HepG2 (cell line): ENCODE results near the gene SYDE1. TPM values are rescaled to one million over a fixed set of nuclear protein-coding genes. Genes with fewer than 3 reads are reported as not detected.
A peak's percentile ranks its signal among the peaks of the same experiment; 100 is the strongest.

ENCODE experiments used
- ATAC-seq: fragments of 200-7000 bp; cut with Tn5 transposase; 3 replicates; pipeline ENCODE4 v1.9.1; 2020; ENCODE audit warnings: mild to moderate bottlenecking, moderate library complexity
- BruUV-seq: library from RNA; stranded (reverse); fragments of 400-500 nt; replicated peaks from 2 replicates; lab custom pipeline; 2021; lab: Mats Ljungman, UMichigan
- CTCF ChIA-PET: fragments of 300-600 bp; formaldehyde crosslinking; extraction: SDS; loops from one replicate; lab custom pipeline; 2021; ENCODE audit warnings: low total read pairs, inconsistent platforms, low intra/inter-chr PET ratio; lab: Yijun Ruan, JAX
- POLR2A ChIA-PET: fragments of 350-600 bp; sonication (Branson Sonifier 250); formaldehyde crosslinking; loops from one replicate; lab custom pipeline; 2020; ENCODE audit warnings: antibody characterized with exemption, inconsistent platforms; lab: Yijun Ruan, JAX
- DNase-seq: peaks from one replicate; pipeline ENCODE4 v3.0.0-alpha.2; 2015; ENCODE audit warnings: low spot score
- FAIRE-seq: peaks from 3 replicates; lab custom pipeline; 2011; peaks lifted over from hg19 to GRCh38; lab: Jason Lieb, UNC
- H2AFZ ChIP-seq: one replicate; pipeline ENCODE4 v1.6.1; 2011; ENCODE audit warnings: low read length, inconsistent platforms
- H3K27ac ChIP-seq: fragments of 300-600 bp; 3 replicates; pipeline ENCODE4 v1.8.0; 2011; ENCODE audit warnings: mixed run types, mild to moderate bottlenecking, mixed read lengths, low read length, inconsistent platforms; ENCODE audit not compliant: insufficient read depth; ENCODE audit errors: extremely low read length
- H3K27me3 ChIP-seq, 2 experiments: fragments of 200-600 bp in 1 of 2; 2 replicates in 1 of 2; 3 replicates in 1 of 2; pipeline versions ENCODE4 v1.6.0 to v1.8.0; 2011; ENCODE audit warnings: low read length in 2 of 2, mild to moderate bottlenecking in 2 of 2, moderate library complexity in 2 of 2, inconsistent platforms in 1 of 2; ENCODE audit not compliant: insufficient read depth in 2 of 2, control insufficient read depth in 1 of 2
- H3K36me3 ChIP-seq, 2 experiments: fragments of 200-600 bp in 1 of 2; replicated peaks in 1 of 2; 2 replicates in 1 of 2; 3 replicates in 1 of 2; pipeline versions ENCODE4 v1.5.1 to v1.8.0; 2011; ENCODE audit warnings: low read length in 2 of 2, inconsistent platforms in 1 of 2; ENCODE audit not compliant: insufficient read depth in 2 of 2, control insufficient read depth in 1 of 2
- H3K4me1 ChIP-seq: 2 replicates; pipeline ENCODE4 v1.5.1; 2012; ENCODE audit warnings: low read length, inconsistent platforms; ENCODE audit not compliant: insufficient read depth
- H3K4me2 ChIP-seq: 2 replicates; pipeline ENCODE4 v1.6.0; 2011; ENCODE audit warnings: low read depth, low read length, inconsistent platforms
- H3K4me3 ChIP-seq, 3 experiments: fragments of 200-600 bp in 1 of 3; sonication (generic), shearing (Covaris generic) in 1 of 3; replicated peaks in 1 of 3; 2 replicates each; pipeline ENCODE4 v1.5.1; 2011 to 2016; ENCODE audit warnings: low read length in 3 of 3, inconsistent platforms in 2 of 3, low read depth in 2 of 3, mild to moderate bottlenecking in 2 of 3, control low read depth in 1 of 3, mixed read lengths in 1 of 3; ENCODE audit not compliant: insufficient read depth in 1 of 3
- H3K79me2 ChIP-seq: one replicate; pipeline ENCODE4 v1.6.1; 2011; ENCODE audit warnings: low read length, inconsistent platforms; ENCODE audit not compliant: insufficient read depth
- H3K9ac ChIP-seq: 2 replicates; pipeline ENCODE4 v1.6.0; 2011; ENCODE audit warnings: mild to moderate bottlenecking, low read depth, low read length, inconsistent platforms; ENCODE audit not compliant: insufficient read depth
- H3K9me3 ChIP-seq: 2 replicates; pipeline ENCODE4 v1.5.1; 2012; ENCODE audit warnings: mild to moderate bottlenecking, low read length
- H4K20me1 ChIP-seq: 2 replicates; pipeline ENCODE4 v1.6.0; 2011; ENCODE audit warnings: inconsistent platforms, mild to moderate bottlenecking, low read length, moderate library complexity; ENCODE audit not compliant: insufficient read depth
- CEBPB ChIP-seq: IDR thresholded peaks from 2 replicates; pipeline ENCODE4 v1.6.1; 2011; ENCODE audit warnings: low read depth, low read length, improper control_type of control experiment, borderline replicate concordance
- CEBPG ChIP-seq: IDR thresholded peaks from 2 replicates; pipeline ENCODE4 v1.6.1; 2016
- CSRNP1 ChIP-seq: sonication (generic); formaldehyde crosslinking; IDR thresholded peaks from 2 replicates; pipeline ENCODE4 v1.8.1; 2023; ENCODE audit warnings: mild to moderate bottlenecking, missing genetic modification reagents
- HBP1 ChIP-seq: IDR thresholded peaks from 2 replicates; pipeline ENCODE4 v1.6.1; 2016; ENCODE audit warnings: low read depth, control low read depth
- HMG20A ChIP-seq: IDR thresholded peaks from 2 replicates; pipeline ENCODE4 v1.6.1; 2016; ENCODE audit warnings: borderline replicate concordance
- HOXA7 ChIP-seq: sonication (generic); formaldehyde crosslinking; IDR thresholded peaks from 2 replicates; pipeline ENCODE4 v1.8.1; 2022; ENCODE audit warnings: mild to moderate bottlenecking, missing genetic modification reagents, moderate library complexity
- MNT ChIP-seq: fragments of 450-650 bp; IDR thresholded peaks from 2 replicates; pipeline ENCODE4 v1.6.1; 2016
- MXI1 ChIP-seq: IDR thresholded peaks from 3 replicates; pipeline ENCODE4 v1.6.1; 2012; ENCODE audit warnings: low read depth, low read length, inconsistent platforms, borderline replicate concordance
- NFIC ChIP-seq: IDR thresholded peaks from 2 replicates; pipeline ENCODE4 v1.6.1; 2012; ENCODE audit warnings: mild to moderate bottlenecking, low read length, inconsistent platforms
- ONECUT2 ChIP-seq: sonication (generic); formaldehyde crosslinking; IDR thresholded peaks from 2 replicates; pipeline ENCODE4 v1.4.0; 2020; ENCODE audit warnings: missing genetic modification reagents
- RXRA ChIP-seq: sonication (generic); formaldehyde crosslinking; IDR thresholded peaks from 2 replicates; pipeline ENCODE4 v1.5.1; 2020; ENCODE audit warnings: missing genetic modification reagents
- SETDB1 ChIP-seq: sonication (generic); formaldehyde crosslinking; IDR thresholded peaks from 2 replicates; pipeline ENCODE4 v1.5.1; 2020; ENCODE audit warnings: missing genetic modification reagents, mild to moderate bottlenecking, borderline replicate concordance
- ZMAT5 ChIP-seq: sonication (generic); formaldehyde crosslinking; IDR thresholded peaks from 2 replicates; pipeline ENCODE4 v1.5.0; 2020; ENCODE audit warnings: mild to moderate bottlenecking, low read depth, missing genetic modification reagents, borderline replicate concordance
- ZNF207 ChIP-seq: fragments of 450-650 bp; IDR thresholded peaks from 2 replicates; pipeline ENCODE4 v1.6.1; 2016; ENCODE audit warnings: antibody characterized with exemption, borderline replicate concordance
- ZNF362 ChIP-seq: sonication (generic); formaldehyde crosslinking; IDR thresholded peaks from 2 replicates; pipeline ENCODE4 v1.4.0; 2020; ENCODE audit warnings: missing genetic modification reagents, mild to moderate bottlenecking, borderline replicate concordance
- ZNF576 ChIP-seq: sonication (generic); formaldehyde crosslinking; IDR thresholded peaks from 2 replicates; pipeline ENCODE4 v1.4.0; 2020; ENCODE audit warnings: mild to moderate bottlenecking, missing genetic modification reagents
- ZNF773 ChIP-seq: sonication (generic); formaldehyde crosslinking; IDR thresholded peaks from 2 replicates; pipeline ENCODE4 v1.4.0; 2020; ENCODE audit warnings: missing genetic modification reagents, borderline replicate concordance
- ZNF781 ChIP-seq: sonication (generic); formaldehyde crosslinking; IDR thresholded peaks from 2 replicates; pipeline ENCODE4 v1.5.1; 2020; ENCODE audit warnings: borderline replicate concordance, mild to moderate bottlenecking, missing genetic modification reagents; ENCODE audit errors: not compliant biosample characterization
- ZSCAN20 ChIP-seq: sonication (generic); formaldehyde crosslinking; IDR thresholded peaks from 2 replicates; pipeline ENCODE4 v1.4.0; 2020; ENCODE audit warnings: missing genetic modification reagents, mild to moderate bottlenecking, borderline replicate concordance
- ZSCAN30 ChIP-seq: sonication (generic); formaldehyde crosslinking; IDR thresholded peaks from 2 replicates; pipeline ENCODE4 v1.5.0; 2020; ENCODE audit warnings: mild to moderate bottlenecking, missing genetic modification reagents
- WGBS: methylation state at CpG from one replicate; pipeline ENCODE4 v1.1.6; 2017; ENCODE audit warnings: low lambda C conversion rate; 5-methylcytosine and 5-hydroxymethylcytosine counted together
- in situ Hi-C: cut with HindIII; loops from 2 replicates; pipeline ENCODE4 v1.10.0; 2017; ENCODE audit warnings: low pct_unique_long_range_greater_than_20kb; ENCODE audit not compliant: extremely low pct_ligation_motif_present
- intact Hi-C: fragments of 100-400 bp; cut with micrococcal nuclease; formaldehyde crosslinking; loops from one replicate; pipeline ENCODE4 v1.10.0; 2022; ENCODE audit not compliant: unreplicated experiment
- polyA plus RNA-seq, 8 experiments: library from polyadenylated mRNA; depleted of rRNA in 3 of 8; stranded (reverse) in 7 of 8; unstranded in 1 of 8; fragments of >200 nt; fragmentation: Illumina TruSeq in 4 of 8; extraction: Trizol in 4 of 8; gene quantifications; 2 replicates each; pipeline versions ENCODE4 v1.2.1 to v1.2.3, GENCODE V29; 2011 to 2016; ENCODE audit warnings: low read depth in 4 of 8, missing spikeins in 1 of 8, mixed read lengths in 1 of 8; ENCODE audit not compliant: insufficient read depth in 1 of 8
- total RNA-seq, 5 experiments: library from RNA; depleted of rRNA; stranded (reverse); fragments of >200 nt; fragmentation: Illumina TruSeq; extraction: Trizol; gene quantifications; 2 replicates each; pipeline ENCODE4 v1.2.3, GENCODE V29; 2016; ENCODE audit warnings: low read depth in 1 of 5

The SYDE1 gene
- total and polyA plus RNA-seq, 2 of the 13 experiments (the other 11 are each of a cell fraction or from before 2014, with no cell fraction given), result 4.3 to 13.6 TPM

GRCh38 chr19:15096223-15096622 is 11.0 kb upstream of the SYDE1 start:
- ATAC-seq (no peak), DNase-seq (no peak), FAIRE-seq (no peak)
- WGBS, result 6% methylated on average over 3 of the region's 3 CpGs
- intact Hi-C loops (no loop called here), in situ Hi-C loops (loop anchor here (5.0 to 25.0 kb wide), 2 partner anchors 56 to 466 kb away; no protein-coding TSS in a partner anchor)
- no peaks in the 10 kb centered on the region for H3K79me2 ChIP-seq
- H3K4me2 ChIP-seq, result no peak overlapping the region
- no peaks in the 10 kb centered on the region for H3K9me3 ChIP-seq
- H3K9ac ChIP-seq, result no peak overlapping the region
- ChIA-PET CTCF (no interaction called here), POLR2A (no interaction called here)
- H3K4me3 ChIP-seq, result no peak overlapping the region
- H2AFZ ChIP-seq, result no peak overlapping the region
- no peaks in the 10 kb centered on the region for H4K20me1 ChIP-seq
- no peaks in the 10 kb centered on the region; a peak in 1 of 5 replicates for H3K27me3 ChIP-seq
- no TSS peak for BruUV-seq
- H3K27ac ChIP-seq, result no peak overlapping the region
- peaks cover 35% of the 10 kb centered on the region for H3K4me1 ChIP-seq
- no peaks in the 10 kb centered on the region for H3K36me3 ChIP-seq
- no peak for TF ChIP-seq HMG20A (CRISPR knock-in tag)
- TF ChIP-seq ZNF362 (CRISPR knock-in tag), result peak; percentile 43; the same call in 1 of the 2 replicates
- no peak for TF ChIP-seq NFIC
- no peak for TF ChIP-seq ZMAT5 (CRISPR knock-in tag)
- no peak for TF ChIP-seq MNT
- no peak for TF ChIP-seq ZSCAN30 (CRISPR knock-in tag)
- TF ChIP-seq CEBPB, result peak; percentile 70
- no peak for TF ChIP-seq CSRNP1 (CRISPR knock-in tag)
- TF ChIP-seq ZNF781, result no peak
- TF ChIP-seq HOXA7, result no peak
- TF ChIP-seq ZNF207, result no peak
- no peak for TF ChIP-seq ONECUT2
- no peak for TF ChIP-seq MXI1
- TF ChIP-seq RXRA (CRISPR knock-in tag), result no peak
- TF ChIP-seq CEBPG (CRISPR knock-in tag), result peak; percentile 38; the same call in 1 of the 2 replicates
- no peak for TF ChIP-seq ZSCAN20 (CRISPR knock-in tag)
- TF ChIP-seq SETDB1, result no peak
- no peak for TF ChIP-seq ZNF576 (CRISPR knock-in tag)
- no peak for TF ChIP-seq HBP1 (CRISPR knock-in tag)
- no peak for TF ChIP-seq ZNF773 (CRISPR knock-in tag)
